Left renal cortex interstitium (tissue), 4 donors: ENCODE measurements around the gene POLR2A. TPM values are rescaled to one million over a fixed set of nuclear protein-coding genes. Genes with fewer than 3 reads are reported as not detected.
"Not testable (repeated sequence)": the region's sequence is repeated elsewhere in the genome, so short reads cannot be mapped to it uniquely, and the experiment has no call there.

Experiments
- DNase-seq, 4 donors: peaks; one replicate each; pipeline ENCODE4 v3.0.0-alpha.2; 2013; ENCODE audit warnings: low read depth in 4 of 4, low spot score in 2 of 4, missing footprints in 1 of 4
- polyA plus RNA-seq, 4 donors: library from polyadenylated mRNA; unstranded; fragments of 120-200 nt; gene quantifications; one replicate each; pipeline ENCODE4 v1.2.1, GENCODE V29; 2013; ENCODE audit not compliant: insufficient read length in 4 of 4

The POLR2A gene
- polyA plus RNA-seq, 4 donors = 101 to 163 (median 116) TPM

DNA sequence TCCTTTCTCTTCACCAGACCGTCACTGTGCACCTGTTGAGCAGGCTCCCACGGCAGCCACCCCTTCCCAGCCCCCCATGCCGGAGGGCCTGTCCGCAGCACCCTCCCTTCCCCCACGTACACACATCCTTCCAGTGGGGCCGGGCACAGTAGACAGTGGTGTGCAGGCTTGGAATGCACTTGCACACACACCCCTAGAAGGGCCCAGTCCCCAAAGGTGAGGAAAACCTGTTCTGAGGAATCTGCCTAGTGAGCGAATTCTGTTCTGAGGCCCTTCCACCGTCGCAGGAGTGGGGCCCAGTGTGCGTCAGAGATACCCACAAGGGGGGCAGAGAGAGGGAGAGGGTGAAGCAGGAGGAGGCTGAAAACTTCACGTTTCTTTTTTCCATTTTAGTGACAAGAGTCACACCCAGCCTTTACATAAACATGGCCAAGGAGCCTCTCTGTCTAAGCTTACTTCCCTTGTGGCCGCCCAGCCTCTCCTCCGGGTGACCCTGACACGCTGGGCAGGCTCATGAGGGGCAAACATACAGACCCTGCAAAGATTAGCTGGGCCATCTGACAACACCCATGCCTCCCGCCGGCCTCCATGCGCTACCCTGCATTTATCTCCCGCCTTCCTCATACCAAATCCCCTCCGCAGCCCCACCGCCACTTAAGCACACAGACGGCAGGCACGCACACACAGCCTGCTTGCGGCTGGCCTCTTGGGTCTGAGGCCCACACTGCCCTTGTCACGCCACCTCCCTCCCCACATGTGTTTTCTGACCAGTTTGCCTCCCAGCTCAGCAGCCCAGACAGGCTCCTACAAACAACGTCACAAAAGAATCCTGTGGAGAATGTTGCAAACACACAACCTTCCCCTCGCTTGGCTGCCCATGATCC, 6.5 kb upstream of the POLR2A start:
- peak in 1 of 4 donors; percentile 32 for DNase-seq

DNA sequence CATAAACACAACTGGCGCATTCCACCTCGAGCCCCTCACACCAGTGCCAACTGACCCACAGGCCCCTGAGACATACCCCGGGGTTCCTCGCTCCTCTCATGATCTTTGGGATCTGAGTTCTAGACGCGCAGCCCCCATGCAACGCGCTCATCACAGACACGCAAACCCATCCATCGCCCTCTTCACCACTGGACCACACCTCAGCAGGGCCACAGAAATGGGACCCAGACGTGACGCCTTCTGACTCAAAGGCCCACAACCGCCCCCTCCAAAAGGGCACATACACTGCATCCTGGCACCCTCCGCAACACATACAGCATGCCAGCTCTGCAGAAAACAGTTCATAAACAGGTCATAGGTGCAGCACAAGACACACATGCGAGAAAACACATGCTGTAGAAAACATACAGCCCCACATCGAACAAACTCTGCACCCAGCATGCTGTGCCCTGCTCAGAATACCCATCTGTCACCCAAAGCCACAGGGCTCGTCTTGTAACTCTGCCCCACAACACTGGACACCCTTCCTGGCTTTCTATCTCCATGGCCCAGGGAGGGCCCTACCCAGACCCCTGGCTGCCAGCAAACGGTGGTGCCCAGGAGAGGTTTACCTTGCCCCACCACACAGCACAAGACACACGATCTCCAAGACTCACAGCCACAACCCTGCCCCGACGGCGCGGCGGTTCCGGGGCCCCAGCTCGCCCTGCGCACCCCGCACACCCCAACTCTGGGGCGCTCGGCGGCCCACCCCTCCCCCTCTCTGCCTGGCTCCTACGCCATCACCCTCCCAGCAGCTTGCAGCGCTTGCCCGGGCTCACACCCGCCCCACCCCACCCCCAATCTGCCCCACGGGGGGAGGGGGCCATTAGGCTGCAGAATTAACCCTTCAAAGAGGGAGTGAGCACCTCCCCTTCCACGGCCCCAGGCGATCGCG, 5.6 kb upstream of the POLR2A start:
- no peak for DNase-seq

DNA sequence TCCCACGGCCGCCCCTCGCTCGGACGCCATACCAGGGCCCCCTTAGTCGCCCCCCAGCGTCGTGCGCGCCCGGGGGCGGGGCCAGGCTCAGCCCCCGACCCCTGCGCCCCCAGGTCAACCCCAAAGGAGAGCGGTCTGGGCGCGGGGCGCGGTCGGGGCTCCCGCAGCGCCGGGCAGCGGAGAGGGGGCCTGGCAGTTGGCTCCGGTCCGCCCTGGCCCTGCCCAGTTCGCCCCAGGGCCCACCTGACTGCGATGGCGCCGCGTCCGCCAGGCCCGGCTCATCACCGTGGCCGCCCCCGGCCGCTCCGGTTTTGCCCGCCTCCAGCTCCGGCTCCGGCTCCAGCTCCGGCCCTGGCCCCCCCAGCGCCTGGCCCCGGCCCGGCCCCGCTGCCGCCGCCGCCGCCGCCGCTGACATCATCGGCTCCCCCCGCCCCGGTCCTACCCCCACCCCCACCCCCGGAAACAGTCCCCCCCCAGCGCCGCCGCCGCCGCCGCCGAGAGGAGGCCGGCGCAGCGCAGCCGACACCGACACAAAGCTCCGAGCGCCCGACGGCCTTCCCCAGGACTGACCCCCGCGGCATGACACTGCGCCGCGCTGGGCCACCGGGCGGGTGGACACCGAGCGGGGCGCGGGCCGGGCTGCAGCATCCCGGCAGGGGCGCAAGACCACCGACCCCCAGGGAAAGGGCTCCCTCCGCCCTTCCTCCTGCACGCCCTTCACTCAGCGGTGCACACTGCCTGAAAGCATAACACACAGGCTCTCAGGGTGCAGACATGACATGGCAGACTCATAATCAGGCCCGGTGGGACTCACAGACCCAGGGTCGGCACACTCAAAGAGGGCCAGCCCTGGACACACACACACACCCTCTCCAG, 4.7 kb upstream of the POLR2A start, which contains the start of gene ZBTB4:
TSS of gene ZBTB4 (minus strand) at position 419 of the 876 bp plus-strand sequence. CDS start 12,830 bp downstream, outside the sequence.
- DNase-seq = peak in 1 of 4 donors; percentile 47

DNA sequence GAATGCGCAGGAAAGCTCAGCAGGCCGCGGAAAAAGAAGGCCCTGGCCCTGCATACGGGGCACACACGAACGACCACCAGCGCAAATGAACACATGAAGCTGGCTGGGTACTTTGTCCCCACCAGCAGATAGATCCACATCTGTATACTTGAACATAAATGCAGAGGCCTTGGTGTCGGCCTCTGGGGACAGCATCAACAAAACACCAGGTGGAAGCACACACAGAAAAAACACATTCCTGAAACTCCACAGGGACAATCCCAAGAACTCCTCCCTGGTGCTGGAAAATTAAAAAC, 4.1 kb upstream of the POLR2A start:
- DNase-seq = no peak

- not testable (repeated sequence) for DNase-seq
Observed at GRCh38 chr17:7481275-7481674, 2.9 kb upstream of the POLR2A start, which contains the start of gene SLC35G6. Gene SLC35G6, plus strand, starts transcription at chr17:7481446. Its CDS starts 71 bp downstream, at chr17:7481517.

DNA sequence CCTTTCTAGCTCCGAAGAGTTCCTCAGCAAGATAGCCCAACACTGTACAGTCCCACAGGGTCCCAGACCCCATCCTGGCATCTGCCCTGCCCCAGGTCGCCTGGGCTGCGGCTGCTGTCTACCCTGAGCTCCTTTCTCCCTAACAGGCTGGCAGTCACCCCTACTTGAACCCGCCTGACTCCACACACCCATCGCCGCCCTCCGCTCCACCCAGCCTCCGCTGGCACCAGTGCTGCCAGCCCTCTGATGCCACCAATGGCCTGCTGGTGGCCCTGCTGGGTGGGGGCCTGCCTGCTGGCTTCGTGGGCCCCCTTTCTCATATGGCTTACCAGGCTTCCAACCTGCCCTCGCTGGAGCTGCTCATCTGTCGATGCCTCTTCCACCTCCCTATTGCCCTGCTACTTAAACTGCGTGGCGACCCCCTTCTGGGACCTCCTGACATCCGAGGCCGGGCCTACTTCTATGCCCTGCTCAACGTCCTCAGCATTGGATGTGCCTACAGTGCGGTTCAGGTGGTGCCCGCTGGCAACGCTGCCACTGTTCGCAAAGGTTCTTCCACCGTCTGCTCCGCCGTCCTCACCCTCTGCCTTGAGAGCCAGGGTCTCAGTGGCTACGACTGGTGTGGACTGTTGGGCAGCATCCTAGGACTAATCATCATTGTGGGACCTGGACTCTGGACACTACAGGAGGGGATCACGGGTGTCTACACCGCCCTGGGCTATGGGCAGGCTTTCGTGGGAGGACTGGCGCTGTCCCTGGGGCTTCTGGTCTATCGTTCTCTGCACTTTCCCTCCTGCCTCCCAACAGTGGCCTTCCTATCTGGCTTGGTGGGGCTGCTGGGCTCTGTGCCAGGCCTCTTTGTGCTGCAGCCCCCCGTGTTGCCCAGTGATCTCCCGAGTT, 2.1 kb upstream of the POLR2A start:
- not testable (repeated sequence) for DNase-seq

DNA sequence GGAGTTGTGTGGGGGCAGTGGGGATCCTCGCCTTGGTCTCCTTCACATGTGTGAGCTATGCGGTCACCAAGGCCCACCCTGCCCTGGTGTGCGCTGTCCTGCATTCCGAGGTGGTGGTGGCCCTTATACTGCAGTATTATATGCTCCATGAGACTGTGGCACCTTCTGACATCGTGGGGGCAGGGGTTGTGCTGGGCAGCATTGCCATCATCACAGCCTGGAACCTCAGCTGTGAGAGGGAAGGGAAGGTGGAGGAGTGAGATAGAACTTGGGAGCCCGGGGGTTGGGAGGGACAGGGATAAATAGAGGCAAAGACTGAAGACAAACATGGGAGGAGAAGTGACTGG, 1.5 kb upstream of the POLR2A start:
- DNase-seq = not testable (repeated sequence)

- peak in 2 of 4 donors; percentile 70 to 73 for DNase-seq
Observed at GRCh38 chr17:7483255-7484066, 705 bp upstream of the POLR2A start.

GRCh38 chr17:7484919-7485377, 782 bp downstream of the POLR2A start:
- no peak for DNase-seq

DNA sequence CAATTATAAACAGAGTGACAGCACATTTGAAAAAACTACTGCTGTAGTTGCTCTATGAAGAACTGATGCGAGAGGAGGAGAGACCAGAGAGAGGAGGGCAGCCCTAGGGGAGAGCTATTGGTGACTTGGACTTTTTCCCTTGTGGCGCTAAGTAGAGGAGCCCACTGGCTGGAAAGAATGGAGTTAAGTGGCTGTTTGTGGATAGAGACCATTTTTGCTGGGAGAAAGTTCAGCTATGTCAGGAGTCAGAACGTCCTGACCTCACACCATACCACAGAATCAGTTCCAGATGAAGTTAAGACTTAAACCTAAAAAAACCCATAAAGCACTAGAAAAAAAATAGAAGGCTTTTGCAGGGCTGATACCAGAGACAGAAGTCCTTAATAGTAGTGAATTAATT, 2.0 kb downstream of the POLR2A start:
- no peak for DNase-seq

GRCh38 chr17:7490144-7490543, 6.0 kb downstream of the POLR2A start:
- no peak for DNase-seq

- DNase-seq = no peak
Observed at GRCh38 chr17:7491583-7491982, 7.4 kb downstream of the POLR2A start.

- no peak for DNase-seq
Observed at GRCh38 chr17:7493941-7494340, 9.8 kb downstream of the POLR2A start.

DNA sequence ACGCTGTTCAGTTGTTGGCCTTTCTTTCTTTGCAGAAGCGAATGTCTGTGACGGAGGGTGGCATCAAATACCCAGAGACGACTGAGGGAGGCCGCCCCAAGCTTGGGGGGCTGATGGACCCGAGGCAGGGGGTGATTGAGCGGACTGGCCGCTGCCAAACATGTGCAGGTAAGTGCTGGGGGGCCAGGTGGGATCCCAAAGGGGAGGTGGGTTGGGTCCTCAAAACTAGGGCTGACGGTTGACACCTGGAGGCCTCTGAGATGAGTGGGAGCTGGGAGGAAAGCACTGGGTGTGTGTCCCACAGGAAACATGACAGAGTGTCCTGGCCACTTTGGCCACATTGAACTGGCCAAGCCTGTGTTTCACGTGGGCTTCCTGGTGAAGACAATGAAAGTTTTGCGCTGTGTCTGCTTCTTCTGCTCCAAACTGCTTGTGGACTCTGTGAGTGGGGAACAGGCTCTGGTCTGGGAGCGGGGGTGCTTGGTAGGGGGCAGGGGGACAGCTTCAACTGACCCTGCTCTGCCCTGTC, 11.8 kb downstream of the POLR2A start:
- no peak for DNase-seq

GRCh38 chr17:7496470-7497183, 12.5 kb downstream of the POLR2A start:
- DNase-seq = no peak

- no peak for DNase-seq
Observed at GRCh38 chr17:7497228-7497627, 13.1 kb downstream of the POLR2A start.

GRCh38 chr17:7497636-7498035, 13.5 kb downstream of the POLR2A start:
- no peak for DNase-seq

DNA sequence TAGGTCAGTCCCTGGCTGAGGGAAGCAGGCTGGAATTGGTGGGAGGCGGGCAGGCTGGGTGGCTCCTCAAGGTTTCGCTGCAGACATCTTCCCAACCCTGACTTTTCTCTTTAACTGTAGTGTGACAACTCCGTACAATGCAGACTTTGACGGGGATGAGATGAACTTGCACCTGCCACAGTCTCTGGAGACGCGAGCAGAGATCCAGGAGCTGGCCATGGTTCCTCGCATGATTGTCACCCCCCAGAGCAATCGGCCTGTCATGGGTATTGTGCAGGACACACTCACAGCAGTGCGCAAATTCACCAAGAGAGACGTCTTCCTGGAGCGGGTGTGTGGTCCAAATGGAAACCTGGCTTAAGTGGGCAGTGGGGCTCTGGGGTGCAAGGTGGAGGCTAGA, 15.0 kb downstream of the POLR2A start:
- no peak for DNase-seq
